Measurements from ENCODE around the gene INHA. TPM values are rescaled to one million over a fixed set of nuclear protein-coding genes. Genes with fewer than 3 reads are reported as not detected.

The INHA gene, protein sequence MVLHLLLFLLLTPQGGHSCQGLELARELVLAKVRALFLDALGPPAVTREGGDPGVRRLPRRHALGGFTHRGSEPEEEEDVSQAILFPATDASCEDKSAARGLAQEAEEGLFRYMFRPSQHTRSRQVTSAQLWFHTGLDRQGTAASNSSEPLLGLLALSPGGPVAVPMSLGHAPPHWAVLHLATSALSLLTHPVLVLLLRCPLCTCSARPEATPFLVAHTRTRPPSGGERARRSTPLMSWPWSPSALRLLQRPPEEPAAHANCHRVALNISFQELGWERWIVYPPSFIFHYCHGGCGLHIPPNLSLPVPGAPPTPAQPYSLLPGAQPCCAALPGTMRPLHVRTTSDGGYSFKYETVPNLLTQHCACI
- 2.5 and 4.7 TPM in 2 replicates for total RNA-seq

DNA sequence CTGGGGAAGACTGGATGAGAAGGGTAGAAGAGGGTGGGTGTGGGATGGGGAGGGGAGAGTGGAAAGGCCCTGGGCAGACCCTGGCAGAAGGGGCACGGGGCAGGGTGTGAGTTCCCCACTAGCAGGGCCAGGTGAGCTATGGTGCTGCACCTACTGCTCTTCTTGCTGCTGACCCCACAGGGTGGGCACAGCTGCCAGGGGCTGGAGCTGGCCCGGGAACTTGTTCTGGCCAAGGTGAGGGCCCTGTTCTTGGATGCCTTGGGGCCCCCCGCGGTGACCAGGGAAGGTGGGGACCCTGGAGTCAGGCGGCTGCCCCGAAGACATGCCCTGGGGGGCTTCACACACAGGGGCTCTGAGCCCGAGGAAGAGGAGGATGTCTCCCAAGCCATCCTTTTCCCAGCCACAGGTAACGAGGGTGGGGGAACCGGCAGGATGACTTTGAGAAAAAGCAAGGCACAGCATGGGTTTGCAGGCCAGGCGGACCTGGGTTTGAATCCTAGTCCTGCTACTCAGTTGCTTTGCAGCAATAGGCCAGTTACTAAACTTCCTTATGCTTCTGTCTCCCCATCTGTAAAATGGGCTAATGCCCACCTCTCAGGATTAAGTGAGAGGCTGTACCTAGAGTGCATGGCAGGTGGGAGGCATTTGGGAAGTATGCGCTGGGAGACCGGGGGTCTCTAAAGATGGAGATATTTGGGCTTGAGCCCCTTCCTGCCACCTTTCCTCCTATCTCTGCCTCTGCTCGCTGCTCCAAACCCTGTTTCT, at the start of gene INHA:
TSS of gene INHA (plus strand) at position 74 of the 765 bp plus-strand sequence. CDS start at position 139, 65 bp downstream.

DNA sequence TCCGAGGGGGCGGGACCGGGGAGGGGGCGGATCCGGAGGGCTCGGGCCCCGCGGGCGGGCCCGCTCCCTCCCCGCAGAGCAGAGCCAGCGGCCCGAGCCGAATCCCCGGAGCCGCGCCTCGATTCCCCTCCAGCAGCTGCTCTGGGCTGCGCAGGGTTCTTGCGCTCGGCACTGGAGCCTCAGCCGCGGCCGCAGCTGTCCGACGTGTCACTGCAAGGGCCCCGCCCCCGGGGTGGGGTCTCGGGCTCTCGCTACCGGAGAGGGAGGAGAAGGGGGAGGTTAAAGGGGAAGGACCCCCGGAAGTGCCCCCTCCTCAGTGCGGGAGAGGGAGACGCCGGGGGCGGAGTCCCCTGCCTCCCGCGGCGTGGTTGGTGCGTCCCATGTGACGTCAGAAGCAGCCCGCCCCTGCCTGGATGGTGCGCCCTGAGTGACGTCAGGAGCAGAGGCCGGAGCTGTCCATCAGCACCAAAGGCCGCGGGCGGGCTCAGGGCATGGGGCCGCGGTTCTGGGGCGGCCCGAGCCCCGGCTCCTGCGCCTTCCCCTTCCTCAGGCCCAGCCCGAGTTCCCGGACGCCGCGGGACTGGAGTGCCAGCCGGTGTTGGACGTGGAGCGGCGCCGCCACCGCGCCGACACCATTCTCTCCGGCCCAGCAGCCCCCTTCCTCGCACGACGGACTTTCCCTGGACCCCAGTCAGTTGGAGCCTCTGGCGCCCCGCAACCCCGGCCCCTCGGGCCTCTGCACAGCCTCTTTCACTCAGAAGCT, 28.3 kb upstream of the INHA start, which contains the start of the genes CHPF and TMEM198:
TSS of gene CHPF (minus strand) at position 214 of the 763 bp plus-strand sequence. CDS start 271 bp downstream, outside the sequence.
TSS of gene TMEM198 (plus strand) at position 433 of the 763 bp plus-strand sequence. CDS start 700 bp downstream, outside the sequence.

DNA sequence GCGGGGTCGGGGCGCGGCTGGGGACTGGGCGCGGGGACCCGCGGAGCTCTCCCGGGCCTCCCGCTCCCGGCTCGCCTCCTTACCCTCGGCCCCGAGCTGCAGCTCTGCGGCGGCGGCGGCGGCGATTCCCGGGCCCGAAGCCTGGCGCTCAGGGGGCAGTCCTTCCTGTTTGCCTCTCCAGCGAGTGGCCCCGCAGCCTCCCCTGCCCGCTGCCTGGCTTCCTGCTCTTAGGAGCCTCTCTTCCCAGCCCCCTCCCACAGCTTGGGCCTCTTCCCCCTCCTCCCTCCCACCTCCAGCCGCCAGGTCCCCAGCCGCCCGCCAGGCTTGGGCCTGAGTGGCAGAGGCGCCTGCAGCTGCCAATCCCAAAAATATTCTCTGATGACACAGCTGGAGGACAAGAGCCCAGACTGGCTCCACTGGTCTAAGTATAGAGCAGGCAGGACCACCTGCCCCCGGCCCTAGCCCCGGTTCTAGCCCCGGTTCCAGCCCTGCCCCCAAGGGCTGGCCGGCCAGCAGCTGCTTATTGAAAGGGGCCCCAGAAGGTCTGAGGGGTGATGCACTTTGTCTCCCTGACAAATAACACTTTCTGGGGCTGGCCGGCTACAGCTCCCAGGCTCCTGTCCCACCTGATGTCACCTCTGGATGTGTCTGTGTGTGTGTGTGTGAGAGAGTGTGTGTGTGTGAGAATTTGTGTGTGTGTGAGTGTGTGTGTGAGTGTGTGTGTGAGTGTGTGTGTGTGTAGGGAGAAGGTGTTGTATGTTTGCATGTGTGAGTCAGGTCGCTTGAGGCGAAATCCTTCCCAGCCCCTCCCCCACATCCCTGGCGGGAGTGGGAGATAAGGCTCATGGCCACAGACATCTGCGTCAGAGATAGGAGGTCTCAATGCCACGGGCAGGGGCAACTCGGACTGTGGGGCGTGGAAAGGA, 536 bp upstream of the INHA start, which contains the start of gene OBSL1:
TSS of gene OBSL1 (minus strand) at position 229 of the 926 bp plus-strand sequence. CDS start 307 bp downstream, outside the sequence.

DNA sequence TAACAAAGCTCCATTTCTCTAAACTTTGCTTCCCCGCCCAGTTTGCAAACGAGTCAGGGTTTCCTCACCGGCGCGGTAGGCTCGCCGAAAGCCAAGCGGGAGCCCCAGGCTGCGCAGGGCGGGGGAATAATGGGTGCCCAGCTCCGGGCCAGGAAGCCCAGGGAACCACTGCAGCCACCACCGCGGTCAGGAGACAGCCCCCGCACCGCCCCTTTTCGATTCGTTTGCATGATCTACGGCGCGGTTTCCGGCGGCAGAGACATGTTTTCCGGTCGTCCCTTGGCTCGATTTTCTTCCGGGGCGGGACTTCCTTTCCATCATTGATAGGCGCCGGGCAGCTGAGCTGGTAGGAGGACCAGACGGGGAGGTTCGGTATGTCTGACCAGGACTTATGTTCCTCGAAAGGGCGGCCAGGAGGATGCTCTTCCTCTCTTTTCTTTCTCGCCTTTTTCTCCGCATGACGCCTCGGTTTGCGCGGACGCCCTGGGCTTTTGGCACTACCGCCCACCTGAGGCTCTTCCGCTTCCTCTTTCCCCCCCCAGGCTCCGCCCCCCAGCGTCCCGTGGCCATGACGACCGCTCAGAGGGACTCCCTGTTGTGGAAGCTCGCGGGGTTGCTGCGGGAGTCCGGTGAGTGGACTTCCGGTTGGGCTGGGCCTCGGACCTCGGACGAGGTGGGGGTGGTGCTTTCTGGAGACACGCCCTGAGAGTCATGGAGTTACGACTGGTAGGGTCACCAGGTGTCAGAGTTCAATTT, 25.6 kb downstream of the INHA start, which contains the start of gene STK11IP:
TSS of gene STK11IP (plus strand) at position 306 of the 756 bp plus-strand sequence. CDS start at position 569, 263 bp downstream.

Small RNA genes within 50 kb of the gene (small RNA-seq; reads per million reads assigned to genes)
- gene MIR3132 (not detected), gene RN7SKP213 (not detected)

Other genes with a start within 250 kb of the INHA start
- not detected in 2 replicates for gene RESP18, start 239.6 kb upstream of the INHA start, total RNA-seq
- gene DNPEP, start 184.4 kb upstream of the INHA start, total RNA-seq: 47.5 and 55.0 TPM in 2 replicates
- gene DES, start 153.9 kb upstream of the INHA start, total RNA-seq: under 0.01 TPM in 1 of 2 replicates, not detected in the other
- gene SPEG, start 137.5 kb upstream of the INHA start, total RNA-seq: 20.4 and 40.8 TPM in 2 replicates
- 76.6 and 138 TPM in 2 replicates for gene GMPPA, start 73.4 kb upstream of the INHA start, total RNA-seq
- gene ASIC4, start 57.8 kb upstream of the INHA start, total RNA-seq: under 0.01 and 0.22 TPM in 2 replicates
- 276 and 392 TPM in 2 replicates for gene CHPF, start 28.5 kb upstream of the INHA start, total RNA-seq
- 3.4 and 3.5 TPM in 2 replicates for gene TMEM198, start 28.3 kb upstream of the INHA start, total RNA-seq
- gene OBSL1, start 771 bp upstream of the INHA start, total RNA-seq: 134 and 197 TPM in 2 replicates
- 24.6 and 33.0 TPM in 2 replicates for gene STK11IP, start 25.5 kb downstream of the INHA start, total RNA-seq
- gene SLC4A3, start 55.3 kb downstream of the INHA start, total RNA-seq: 5.9 and 6.8 TPM in 2 replicates

Measured in placental epithelial cell (primary cell).